MM.1S (cell line): Measurements from ENCODE around the gene PI3.

Source experiments
- DNase-seq: peaks from one replicate; pipeline ENCODE4 v3.0.0-alpha.2; 2015
- H2AFZ ChIP-seq: fragments of 300-600 bp; sonication (generic); 2 replicates; pipeline ENCODE4 v1.6.0; 2016; ENCODE audit warnings: antibody characterized with exemption, low read length
- H3F3A ChIP-seq: fragments of 300-600 bp; sonication (generic); 2 replicates; pipeline ENCODE4 v1.6.1; 2016; ENCODE audit warnings: mild to moderate bottlenecking, antibody characterized with exemption, low read length, moderate library complexity, mixed read lengths; ENCODE audit not compliant: insufficient read depth
- H3K27ac ChIP-seq: fragments of 300-600 bp; sonication (generic); 2 replicates; pipeline ENCODE4 v1.5.1; 2016; ENCODE audit warnings: mild to moderate bottlenecking, low read length
- H3K27me3 ChIP-seq: fragments of 300-600 bp; sonication (generic); replicated peaks from 2 replicates; pipeline ENCODE4 v1.6.0; 2016; ENCODE audit warnings: low read length; ENCODE audit not compliant: insufficient read depth
- H3K36me3 ChIP-seq: fragments of 300-600 bp; sonication (generic); replicated peaks from 2 replicates; pipeline ENCODE4 v1.6.1; 2016; ENCODE audit warnings: mild to moderate bottlenecking, low read length, mixed read lengths; ENCODE audit not compliant: insufficient read depth
- H3K4me1 ChIP-seq: fragments of 300-600 bp; sonication (generic); 2 replicates; pipeline ENCODE4 v1.6.1; 2016; ENCODE audit warnings: low read length, mixed read lengths
- H3K4me2 ChIP-seq: fragments of 300-600 bp; sonication (generic); 2 replicates; pipeline ENCODE4 v1.6.0; 2016; ENCODE audit warnings: low read depth, low read length
- H3K4me3 ChIP-seq: fragments of 300-600 bp; sonication (generic); 2 replicates; pipeline ENCODE4 v1.5.1; 2016; ENCODE audit warnings: low read length, mixed read lengths
- H3K79me2 ChIP-seq: fragments of 300-600 bp; sonication (generic); 2 replicates; pipeline ENCODE4 v1.6.1; 2016; ENCODE audit warnings: mixed run types, low read length, mixed read lengths
- H3K9ac ChIP-seq: fragments of 300-600 bp; sonication (generic); 2 replicates; pipeline ENCODE4 v1.6.1; 2016; ENCODE audit warnings: low read length, mixed read lengths
- H3K9me2 ChIP-seq: fragments of 300-600 bp; sonication (generic); replicated peaks from 2 replicates; pipeline ENCODE4 v1.6.1; 2016; ENCODE audit warnings: mild to moderate bottlenecking, low read length, mixed read lengths; ENCODE audit not compliant: insufficient read depth
- H3K9me3 ChIP-seq: fragments of 300-600 bp; sonication (generic); replicated peaks from 2 replicates; pipeline ENCODE4 v1.6.1; 2016; ENCODE audit warnings: mild to moderate bottlenecking, low read length, mixed read lengths; ENCODE audit not compliant: insufficient read depth
- H4K20me1 ChIP-seq: fragments of 300-600 bp; sonication (generic); 2 replicates; pipeline ENCODE4 v1.6.1; 2016; ENCODE audit warnings: mild to moderate bottlenecking, low read length, moderate library complexity, mixed read lengths; ENCODE audit not compliant: insufficient read depth
- EZH2 ChIP-seq: fragments of 300-600 bp; sonication (generic); optimal IDR thresholded peaks from 2 replicates; pipeline ENCODE3; 2017; ENCODE audit warnings: low read depth, mild to moderate bottlenecking, antibody characterized with exemption, low read length, mixed read lengths
- EZH2phosphoT487 ChIP-seq: fragments of 300-600 bp; sonication (generic); IDR thresholded peaks from 2 replicates; pipeline ENCODE4 v1.6.1; 2018; ENCODE audit warnings: antibody characterized with exemption, low read length
- TF ChIP-seq, protein P1 (sequence below): fragments of 300-600 bp; sonication (generic); IDR thresholded peaks from 2 replicates; pipeline ENCODE4 v1.5.1; 2016; ENCODE audit warnings: antibody characterized with exemption, low read length, mixed read lengths

PI3 gene

DNA sequence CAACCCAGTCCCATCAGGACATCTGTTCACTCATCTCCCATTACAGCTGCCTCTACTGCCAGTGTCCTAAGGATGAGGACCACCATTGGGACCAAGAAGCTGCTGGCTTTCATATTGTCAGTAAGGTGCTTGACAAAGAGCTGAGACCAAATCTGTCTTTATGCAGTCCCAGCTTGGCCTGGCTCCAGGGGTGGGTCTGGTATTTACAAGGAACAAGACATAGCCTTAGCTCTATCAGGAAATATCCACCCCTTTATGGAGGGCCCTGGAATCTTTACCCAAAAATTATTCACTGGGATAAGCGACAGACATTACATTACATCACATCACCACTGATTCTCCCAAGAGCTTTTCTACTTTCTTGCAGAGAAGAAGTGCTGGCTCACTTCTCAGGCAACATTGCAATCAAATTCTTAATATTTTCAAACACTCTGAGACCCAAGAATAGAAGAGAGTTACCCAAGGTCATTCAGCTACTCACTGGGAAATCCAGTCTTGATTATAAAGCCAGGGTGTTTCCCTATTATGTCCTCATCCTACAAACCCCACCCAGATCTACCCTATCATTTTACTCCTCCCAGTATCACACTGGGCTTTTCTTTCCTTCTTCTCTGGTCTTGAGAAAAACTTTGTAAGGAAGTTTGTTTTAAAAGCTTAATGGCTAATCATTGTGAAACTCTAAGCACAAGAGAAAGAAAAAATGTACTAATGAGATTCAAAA lies 11.5 kb upstream of the PI3 start:
- Histone ChIP-seq H3K27ac (no peak overlapping the region), H3K9me3 (no peaks in the 10 kb centered on the region), H4K20me1 (no peaks in the 10 kb centered on the region), H3K36me3 (no peaks in the 10 kb centered on the region), H3K79me2 (no peaks in the 10 kb centered on the region), H2AFZ (no peak overlapping the region), H3K4me3 (no peak overlapping the region), H3K27me3 (no peaks in the 10 kb centered on the region), H3K9ac (no peak overlapping the region), H3K4me1 (no peaks in the 10 kb centered on the region), H3K4me2 (no peak overlapping the region), H3K9me2 (no peaks in the 10 kb centered on the region), H3F3A (no peaks in the 10 kb centered on the region)
- no peak for DNase-seq
- TF ChIP-seq, protein P1, sequence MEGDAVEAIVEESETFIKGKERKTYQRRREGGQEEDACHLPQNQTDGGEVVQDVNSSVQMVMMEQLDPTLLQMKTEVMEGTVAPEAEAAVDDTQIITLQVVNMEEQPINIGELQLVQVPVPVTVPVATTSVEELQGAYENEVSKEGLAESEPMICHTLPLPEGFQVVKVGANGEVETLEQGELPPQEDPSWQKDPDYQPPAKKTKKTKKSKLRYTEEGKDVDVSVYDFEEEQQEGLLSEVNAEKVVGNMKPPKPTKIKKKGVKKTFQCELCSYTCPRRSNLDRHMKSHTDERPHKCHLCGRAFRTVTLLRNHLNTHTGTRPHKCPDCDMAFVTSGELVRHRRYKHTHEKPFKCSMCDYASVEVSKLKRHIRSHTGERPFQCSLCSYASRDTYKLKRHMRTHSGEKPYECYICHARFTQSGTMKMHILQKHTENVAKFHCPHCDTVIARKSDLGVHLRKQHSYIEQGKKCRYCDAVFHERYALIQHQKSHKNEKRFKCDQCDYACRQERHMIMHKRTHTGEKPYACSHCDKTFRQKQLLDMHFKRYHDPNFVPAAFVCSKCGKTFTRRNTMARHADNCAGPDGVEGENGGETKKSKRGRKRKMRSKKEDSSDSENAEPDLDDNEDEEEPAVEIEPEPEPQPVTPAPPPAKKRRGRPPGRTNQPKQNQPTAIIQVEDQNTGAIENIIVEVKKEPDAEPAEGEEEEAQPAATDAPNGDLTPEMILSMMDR = no peak
- TF ChIP-seq EZH2phosphoT487 = no peak
- TF ChIP-seq EZH2 = no peak

DNA sequence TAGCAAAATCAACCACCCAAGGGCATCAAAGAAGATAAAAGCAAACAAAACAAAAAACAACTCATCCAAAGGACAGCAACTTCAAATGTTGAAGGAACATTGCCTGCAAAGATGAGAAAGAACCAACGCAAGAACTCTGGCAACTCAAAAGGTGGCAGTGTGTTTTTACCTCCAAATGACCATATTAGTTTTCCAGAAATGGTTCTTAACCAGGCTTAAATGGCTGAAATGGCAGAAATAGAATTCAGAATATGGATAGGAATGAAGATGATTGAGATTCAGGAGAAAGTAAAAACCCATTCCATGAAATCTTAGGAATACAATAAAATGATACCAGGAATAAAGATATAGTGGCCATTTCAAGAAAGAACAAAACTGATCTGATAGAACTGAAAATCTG lies 9.8 kb upstream of the PI3 start:
- H3K4me2 ChIP-seq = no peak overlapping the region
- H3K27ac ChIP-seq = no peak overlapping the region
- H3K79me2 ChIP-seq = no peaks in the 10 kb centered on the region
- no peak for DNase-seq
- no peaks in the 10 kb centered on the region for H3K36me3 ChIP-seq
- no peaks in the 10 kb centered on the region for H3K4me1 ChIP-seq
- H4K20me1 ChIP-seq = no peaks in the 10 kb centered on the region
- TF ChIP-seq, protein P1 = no peak
- no peak for TF ChIP-seq EZH2
- TF ChIP-seq EZH2phosphoT487 = no peak
- no peaks in the 10 kb centered on the region for H3K27me3 ChIP-seq
- no peak overlapping the region for H2AFZ ChIP-seq
- H3K9ac ChIP-seq = no peak overlapping the region
- no peaks in the 10 kb centered on the region for H3K9me2 ChIP-seq
- no peaks in the 10 kb centered on the region for H3K9me3 ChIP-seq
- no peak overlapping the region for H3K4me3 ChIP-seq
- H3F3A ChIP-seq = no peaks in the 10 kb centered on the region

DNA sequence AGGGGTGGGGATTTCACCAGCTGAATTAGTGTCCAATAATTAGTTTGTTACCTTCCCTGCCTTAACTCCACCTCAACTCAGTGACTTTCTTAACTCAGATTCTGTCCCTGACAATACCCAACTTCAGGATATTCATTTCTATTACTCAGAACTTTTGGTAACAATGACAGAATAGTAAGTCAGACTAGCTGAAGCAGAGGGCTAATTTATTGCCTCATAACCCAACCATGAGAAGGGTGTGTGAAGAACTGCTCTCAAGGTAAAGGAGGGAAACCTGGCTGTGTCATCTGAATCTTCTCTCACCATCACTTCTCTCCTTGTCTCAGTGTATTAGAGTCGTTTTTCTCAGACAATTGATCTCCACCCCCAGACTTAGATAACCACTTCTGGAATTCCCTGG lies 1.2 kb upstream of the PI3 start:
- no peaks in the 10 kb centered on the region for H3K9me2 ChIP-seq
- H3F3A ChIP-seq = no peaks in the 10 kb centered on the region
- H3K4me3 ChIP-seq = no peak overlapping the region
- TF ChIP-seq, protein P1 = no peak
- no peak for TF ChIP-seq EZH2phosphoT487
- no peak for TF ChIP-seq EZH2
- H3K9me3 ChIP-seq = no peaks in the 10 kb centered on the region
- no peaks in the 10 kb centered on the region for H4K20me1 ChIP-seq
- no peak overlapping the region for H2AFZ ChIP-seq
- H3K4me1 ChIP-seq = no peaks in the 10 kb centered on the region
- no peak overlapping the region for H3K4me2 ChIP-seq
- no peaks in the 10 kb centered on the region for H3K36me3 ChIP-seq
- no peak overlapping the region for H3K27ac ChIP-seq
- H3K9ac ChIP-seq = no peak overlapping the region
- no peaks in the 10 kb centered on the region for H3K79me2 ChIP-seq
- no peak for DNase-seq
- H3K27me3 ChIP-seq = no peaks in the 10 kb centered on the region
